ENCODE results near the gene PDCD1. TPM values are rescaled to one million over a fixed set of nuclear protein-coding genes. Genes with fewer than 3 reads are reported as not detected.

The PDCD1 gene
- total and polyA plus RNA-seq, 2 of the 13 experiments (the other 11 are each of a cell fraction or from before 2014, with no cell fraction given): 0.04 TPM; not detected in 1

GRCh38 chr2:241842620-241843211 is 16.0 kb downstream of the PDCD1 start (continued):
- TF ChIP-seq LCORL (IDR thresholded peaks at IDR 0.05): no peak
- no peak for TF ChIP-seq LCORL (CRISPR knock-in tag; IDR thresholded peaks at IDR 0.05)
- no peak for TF ChIP-seq ZFP36L1 (CRISPR knock-in tag; IDR thresholded peaks at IDR 0.05)
- TF ChIP-seq FOXM1 (CRISPR knock-in tag; IDR thresholded peaks at IDR 0.05): no peak
- TF ChIP-seq MTA1 (CRISPR knock-in tag; IDR thresholded peaks at IDR 0.05; ENCODE audit: borderline replicate concordance): no peak
- TF ChIP-seq SKIL (CRISPR knock-in tag; IDR thresholded peaks at IDR 0.05; ENCODE audit: borderline replicate concordance): no peak
- no peak for TF ChIP-seq ZNF101 (CRISPR knock-in tag; IDR thresholded peaks at IDR 0.05; ENCODE audit: borderline replicate concordance, low read depth)
- no peak for TF ChIP-seq PBX3 (CRISPR knock-in tag; IDR thresholded peaks at IDR 0.05; ENCODE audit: borderline replicate concordance)
- no peak for TF ChIP-seq TRIM24 (CRISPR knock-in tag; IDR thresholded peaks at IDR 0.05)
- no peak for TF ChIP-seq SRSF1 (optimal IDR thresholded peaks at IDR 0.05; ENCODE audit: low read depth, low read length)
- no peak for TF ChIP-seq ZC3H4 (CRISPR knock-in tag; IDR thresholded peaks at IDR 0.05; ENCODE audit: borderline replicate concordance)
- TF ChIP-seq THAP8 (CRISPR knock-in tag; IDR thresholded peaks at IDR 0.05; ENCODE audit: borderline replicate concordance): no peak
- no peak for TF ChIP-seq THRA (CRISPR knock-in tag; IDR thresholded peaks at IDR 0.05; ENCODE audit: borderline replicate concordance)
- no peak for TF ChIP-seq RAD21 (CRISPR knock-in tag; IDR thresholded peaks at IDR 0.05)
- TF ChIP-seq HINFP (CRISPR knock-in tag; IDR thresholded peaks at IDR 0.05; ENCODE audit: low read depth): no peak
- no peak for TF ChIP-seq ZNF879 (CRISPR knock-in tag; IDR thresholded peaks at IDR 0.05)
- no peak for TF ChIP-seq ARNTL (CRISPR knock-in tag; IDR thresholded peaks at IDR 0.05)
- peak; percentile 20 for TF ChIP-seq ZNF883 (CRISPR knock-in tag; IDR thresholded peaks at IDR 0.05; ENCODE audit: not compliant biosample characterization)
- no peak for TF ChIP-seq HES4 (CRISPR knock-in tag; IDR thresholded peaks at IDR 0.05; ENCODE audit: borderline replicate concordance)
